Measurements from ENCODE around the gene ANP32E. TPM values are rescaled to one million over a fixed set of nuclear protein-coding genes. Genes with fewer than 3 reads are reported as not detected.

Gene ANP32E
- total RNA-seq, 2 experiments from 2014 or later, result 185 TPM

DNA sequence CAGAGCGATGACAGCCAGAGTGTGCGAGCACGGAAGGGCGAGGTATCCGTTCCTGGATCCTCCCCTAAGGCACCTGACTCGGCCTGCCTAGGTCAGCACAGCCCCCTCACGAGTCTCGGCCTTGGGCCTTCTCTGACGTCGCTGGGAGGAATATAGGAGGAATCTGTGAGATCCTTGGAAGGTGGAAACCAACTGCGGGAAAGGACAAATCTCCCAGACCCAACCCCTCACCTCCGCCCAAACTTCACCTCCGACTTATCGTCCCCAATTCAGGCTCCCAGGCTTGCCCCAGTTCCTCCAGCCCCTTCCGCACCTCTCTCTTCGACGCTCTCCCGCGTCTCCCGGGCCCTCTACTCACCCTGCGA is 32.4 kb upstream of the ANP32E start:
- Mint-ChIP-seq H3K27ac (peak overlapping the region; percentile 94), H3K36me3 (ENCODE audit: low read depth) (peaks cover 43% of the 10 kb centered on the region), H3K27me3 (no peaks in the 10 kb centered on the region), H3K4me3 (peak overlapping the region; percentile 91), H3K4me1 (peaks cover 38% of the 10 kb centered on the region), H3K9me3 (no peaks in the 10 kb centered on the region)
- peak; percentile 55 for DNase-seq
- POLR2A ChIA-PET, result interaction anchor here (0.8 to 3.0 kb wide), 16 partner anchors 8 to 381 kb away, joined by 3 to 27 read pairs (median 6); partner anchors contain the start of genes ANP32E, CA14, FALEC and PRPF3
- CTCF ChIA-PET, result interaction anchor here (3.1 kb wide), 1 partner anchor 12 kb away, joined by 20 read pairs; no protein-coding TSS in a partner anchor

DNA sequence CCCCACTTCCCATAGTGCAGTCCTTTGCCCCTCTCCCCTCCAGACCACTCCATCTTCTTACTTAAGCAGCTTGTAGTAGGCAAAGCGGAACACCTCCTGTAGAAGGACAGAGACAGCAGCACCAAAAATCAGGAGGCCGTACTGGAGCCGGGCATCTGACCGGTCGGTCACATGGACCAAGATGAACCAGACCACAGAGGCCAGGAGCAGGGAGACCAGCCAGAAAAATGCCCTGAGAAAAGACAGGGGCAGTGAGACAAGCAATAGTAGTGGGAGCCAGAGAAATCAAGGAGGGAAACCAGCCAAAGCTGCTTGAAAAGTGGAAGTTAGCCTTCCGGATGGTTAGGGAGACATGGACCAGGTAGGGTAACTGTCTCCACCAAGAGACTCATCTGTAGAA is 32.0 kb upstream of the ANP32E start:
- Mint-ChIP-seq H3K27ac (peak overlapping the region; percentile 94), H3K4me1 (peaks cover 38% of the 10 kb centered on the region), H3K36me3 (ENCODE audit: low read depth) (peaks cover 43% of the 10 kb centered on the region), H3K9me3 (no peaks in the 10 kb centered on the region), H3K4me3 (peak overlapping the region; percentile 91), H3K27me3 (no peaks in the 10 kb centered on the region)
- no peak for DNase-seq
- POLR2A ChIA-PET, result interaction anchor here (0.8 to 3.0 kb wide), 7 partner anchors 11 to 380 kb away, joined by 3 to 17 read pairs (median 6); partner anchors contain the start of genes FALEC, PRPF3 and RPRD2
- CTCF ChIA-PET, result interaction anchor here (3.1 kb wide), 1 partner anchor 12 kb away, joined by 20 read pairs; no protein-coding TSS in a partner anchor

DNA sequence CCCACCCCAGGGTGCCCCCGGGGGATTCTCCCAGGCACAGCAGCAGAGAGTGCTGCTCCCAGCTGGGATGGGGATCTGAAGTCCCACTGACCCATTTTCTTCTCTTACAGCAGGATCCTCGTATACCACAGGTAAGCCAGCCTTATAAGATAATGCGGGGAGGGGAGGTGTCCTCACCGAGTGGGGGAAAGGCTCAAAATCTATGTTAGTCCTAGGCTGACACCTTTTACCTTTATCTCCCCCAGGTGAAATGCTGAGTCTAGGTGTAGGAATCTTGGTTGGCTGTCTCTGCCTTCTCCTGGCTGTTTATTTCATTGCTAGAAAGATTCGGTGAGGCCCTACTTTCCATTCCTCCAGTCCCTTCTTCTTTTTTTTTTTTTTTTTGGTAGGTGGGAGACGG is 27.6 kb upstream of the ANP32E start:
- Mint-ChIP-seq H3K36me3 (ENCODE audit: low read depth) (peaks cover 39% of the 10 kb centered on the region), H3K27me3 (peaks cover 19% of the 10 kb centered on the region), H3K27ac (no peak overlapping the region), H3K4me3 (no peak overlapping the region), H3K4me1 (peaks cover 27% of the 10 kb centered on the region), H3K9me3 (no peaks in the 10 kb centered on the region)
- POLR2A ChIA-PET, result interaction anchor here (0.7 to 0.8 kb wide), 2 partner anchors 9 to 59 kb away, joined by 3 read pairs; partner anchors contain the start of gene C1orf54
- CTCF ChIA-PET, result interaction anchor here (0.7 to 1.3 kb wide), 3 partner anchors 8 to 276 kb away, joined by 3 to 4 read pairs (median 4); no protein-coding TSS in a partner anchor
- no peak for DNase-seq

DNA sequence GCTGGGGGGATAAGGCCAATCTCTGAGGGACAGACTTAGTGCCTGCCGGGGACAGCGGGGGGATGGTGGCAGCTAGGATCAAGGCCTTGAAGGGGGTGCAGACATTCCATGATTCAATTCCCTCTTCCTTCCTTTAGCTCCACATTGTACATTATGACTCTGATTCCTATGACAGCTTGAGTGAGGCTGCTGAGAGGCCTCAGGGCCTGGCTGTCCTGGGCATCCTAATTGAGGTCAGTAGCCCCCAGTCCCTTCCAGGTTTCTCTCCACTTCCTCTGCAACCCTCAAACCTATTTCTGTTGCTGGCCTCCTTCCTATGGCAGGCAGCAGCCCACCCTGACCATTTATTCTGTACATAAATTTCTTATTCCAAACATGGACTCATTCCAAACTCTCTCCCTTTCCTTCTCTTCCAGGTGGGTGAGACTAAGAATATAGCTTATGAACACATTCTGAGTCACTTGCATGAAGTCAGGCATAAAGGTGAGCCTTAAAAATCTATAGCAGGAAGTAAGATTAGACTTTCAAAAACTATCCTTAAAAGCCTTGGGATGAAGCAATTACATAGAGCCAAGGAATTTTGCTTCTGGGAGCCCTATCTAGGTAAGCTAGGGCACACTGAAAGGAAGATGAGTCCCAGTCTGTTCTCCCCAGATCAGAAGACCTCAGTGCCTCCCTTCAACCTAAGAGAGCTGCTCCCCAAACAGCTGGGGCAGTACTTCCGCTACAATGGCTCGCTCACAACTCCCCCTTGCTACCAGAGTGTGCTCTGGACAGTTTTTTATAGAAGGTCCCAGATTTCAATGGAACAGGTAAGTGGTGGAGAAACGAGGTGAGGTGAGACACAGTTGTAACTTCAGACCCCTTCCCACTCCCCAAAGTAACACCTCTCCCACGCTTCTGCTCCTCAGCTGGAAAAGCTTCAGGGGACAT is 26.7 kb upstream of the ANP32E start:
- ChIA-PET POLR2A (interaction anchor here (0.5 to 2.3 kb wide), 8 partner anchors 10 to 307 kb away, joined by 3 to 6 read pairs (median 3); partner anchors contain the start of gene C1orf54), CTCF (interaction anchor here (0.5 to 1.3 kb wide), 3 partner anchors 11 to 837 kb away, joined by 3 to 4 read pairs (median 4); no protein-coding TSS in a partner anchor)
- Mint-ChIP-seq H3K4me1 (peaks cover 23% of the 10 kb centered on the region), H3K9me3 (no peaks in the 10 kb centered on the region), H3K27ac (no peak overlapping the region), H3K27me3 (peaks cover 28% of the 10 kb centered on the region), H3K36me3 (ENCODE audit: low read depth) (peaks cover 31% of the 10 kb centered on the region), H3K4me3 (no peak overlapping the region)
- no peak for DNase-seq

DNA sequence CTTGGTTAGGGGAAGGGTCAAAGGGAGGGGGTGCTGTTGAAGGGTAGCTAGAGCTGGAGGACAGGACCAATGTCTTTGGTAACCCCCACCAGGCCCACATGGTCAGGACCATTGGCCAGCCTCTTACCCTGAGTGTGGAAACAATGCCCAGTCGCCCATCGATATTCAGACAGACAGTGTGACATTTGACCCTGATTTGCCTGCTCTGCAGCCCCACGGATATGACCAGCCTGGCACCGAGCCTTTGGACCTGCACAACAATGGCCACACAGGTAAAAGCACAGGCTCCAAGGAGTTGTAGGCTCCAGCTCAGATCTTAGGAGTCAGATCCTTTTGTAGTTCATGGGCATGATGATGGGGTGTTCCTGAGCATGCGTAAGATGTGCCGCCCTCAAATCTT is 25.5 kb upstream of the ANP32E start:
- no peak overlapping the region for H3K27ac Mint-ChIP-seq
- H3K27me3 Mint-ChIP-seq, result peaks cover 41% of the 10 kb centered on the region
- H3K4me3 Mint-ChIP-seq, result no peak overlapping the region
- H3K4me1 Mint-ChIP-seq, result peaks cover 18% of the 10 kb centered on the region
- ChIA-PET CTCF (interaction anchor here (1.2 kb wide), 1 partner anchor 13 kb away, joined by 3 read pairs; no protein-coding TSS in a partner anchor), POLR2A (interaction anchor here (1.2 to 2.3 kb wide), 4 partner anchors 11 to 26 kb away, joined by 3 to 6 read pairs (median 4); partner anchors contain the start of gene C1orf54)
- H3K36me3 Mint-ChIP-seq (ENCODE audit: low read depth), result peaks cover 18% of the 10 kb centered on the region
- no peaks in the 10 kb centered on the region for H3K9me3 Mint-ChIP-seq
- no peak for DNase-seq

DNA sequence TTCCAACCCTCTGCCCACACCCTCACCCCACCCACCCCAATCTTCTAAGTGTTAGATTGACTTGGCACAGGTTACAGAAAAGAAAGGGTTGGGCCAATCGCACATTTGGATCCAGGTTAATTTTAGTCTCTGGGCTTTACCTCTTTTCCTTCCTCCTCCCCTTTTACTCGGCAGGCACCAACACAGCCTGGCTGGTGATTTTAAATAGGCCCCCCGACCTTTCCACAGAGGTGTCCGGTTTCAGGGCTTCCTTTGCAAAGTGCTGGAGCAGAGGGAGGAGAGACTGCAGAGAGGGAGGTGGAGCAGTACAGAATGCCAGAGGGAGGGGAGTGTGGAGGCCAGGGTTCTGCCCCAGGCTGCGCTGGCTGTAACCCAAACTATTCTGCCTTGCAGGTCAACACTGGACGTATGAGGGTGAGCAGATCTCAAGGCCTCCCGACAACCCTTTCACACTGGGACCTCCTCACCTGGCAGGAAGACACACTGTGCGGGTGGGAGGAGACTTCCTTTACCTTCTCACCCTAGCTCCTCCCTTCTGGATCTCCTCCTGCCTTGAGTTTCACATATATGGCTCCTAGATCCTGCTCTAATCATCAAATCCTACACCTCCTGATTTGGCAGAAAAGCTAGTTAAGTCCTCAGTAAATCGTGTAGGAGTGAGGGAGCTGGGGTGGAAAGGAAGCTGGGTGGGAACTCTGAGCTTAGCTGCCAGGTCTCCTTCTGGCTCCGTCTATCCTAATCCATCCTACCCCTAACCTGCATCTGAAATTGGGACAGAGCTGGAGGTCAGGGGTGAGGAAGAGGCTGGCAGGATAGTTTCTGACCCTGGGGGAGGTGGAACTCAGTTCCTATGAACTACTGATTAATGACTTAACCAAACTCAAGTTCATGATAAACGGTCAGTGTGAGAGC is 24.1 kb upstream of the ANP32E start:
- peaks cover 4% of the 10 kb centered on the region for H3K36me3 Mint-ChIP-seq (ENCODE audit: low read depth)
- H3K4me1 Mint-ChIP-seq, result peaks cover 19% of the 10 kb centered on the region
- no peak overlapping the region for H3K27ac Mint-ChIP-seq
- H3K4me3 Mint-ChIP-seq, result no peak overlapping the region
- CTCF ChIA-PET, result interaction anchor here (1.2 kb wide), 1 partner anchor 12 kb away, joined by 3 read pairs; no protein-coding TSS in a partner anchor
- no peak for DNase-seq
- peaks cover 46% of the 10 kb centered on the region for H3K27me3 Mint-ChIP-seq
- POLR2A ChIA-PET, result interaction anchor here (0.9 to 2.3 kb wide), 4 partner anchors 9 to 23 kb away, joined by 3 to 6 read pairs (median 4); partner anchors contain the start of gene APH1A
- no peaks in the 10 kb centered on the region for H3K9me3 Mint-ChIP-seq

DNA sequence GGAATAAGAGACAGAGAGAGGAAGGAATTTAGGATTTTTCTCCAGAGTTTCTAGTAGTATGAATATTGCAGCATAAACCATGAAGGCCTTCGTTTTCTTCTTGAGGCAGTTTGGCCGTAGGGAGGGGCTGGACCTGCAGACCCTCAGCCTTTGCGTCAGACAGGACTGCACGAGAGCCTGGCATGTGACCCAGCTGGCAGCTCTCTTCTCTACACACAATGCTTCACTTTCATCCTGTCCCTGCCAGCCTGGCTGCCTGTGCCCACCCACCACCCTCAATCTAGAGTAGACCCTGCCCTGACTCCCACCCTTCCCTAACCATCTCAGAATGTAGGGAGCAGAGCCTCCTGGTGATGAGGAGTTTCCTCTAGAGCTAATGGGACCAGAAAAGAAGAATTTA is 23.3 kb upstream of the ANP32E start:
- no peak for DNase-seq
- Mint-ChIP-seq H3K4me1 (peaks cover 19% of the 10 kb centered on the region), H3K27ac (no peak overlapping the region), H3K9me3 (no peaks in the 10 kb centered on the region), H3K4me3 (no peak overlapping the region), H3K27me3 (peaks cover 46% of the 10 kb centered on the region), H3K36me3 (ENCODE audit: low read depth) (no peaks in the 10 kb centered on the region)
- CTCF ChIA-PET, result no interaction called here
- POLR2A ChIA-PET, result interaction anchor here (1.0 to 1.3 kb wide), 3 partner anchors 9 to 22 kb away, joined by 3 to 4 read pairs (median 4); partner anchors contain the start of gene APH1A

DNA sequence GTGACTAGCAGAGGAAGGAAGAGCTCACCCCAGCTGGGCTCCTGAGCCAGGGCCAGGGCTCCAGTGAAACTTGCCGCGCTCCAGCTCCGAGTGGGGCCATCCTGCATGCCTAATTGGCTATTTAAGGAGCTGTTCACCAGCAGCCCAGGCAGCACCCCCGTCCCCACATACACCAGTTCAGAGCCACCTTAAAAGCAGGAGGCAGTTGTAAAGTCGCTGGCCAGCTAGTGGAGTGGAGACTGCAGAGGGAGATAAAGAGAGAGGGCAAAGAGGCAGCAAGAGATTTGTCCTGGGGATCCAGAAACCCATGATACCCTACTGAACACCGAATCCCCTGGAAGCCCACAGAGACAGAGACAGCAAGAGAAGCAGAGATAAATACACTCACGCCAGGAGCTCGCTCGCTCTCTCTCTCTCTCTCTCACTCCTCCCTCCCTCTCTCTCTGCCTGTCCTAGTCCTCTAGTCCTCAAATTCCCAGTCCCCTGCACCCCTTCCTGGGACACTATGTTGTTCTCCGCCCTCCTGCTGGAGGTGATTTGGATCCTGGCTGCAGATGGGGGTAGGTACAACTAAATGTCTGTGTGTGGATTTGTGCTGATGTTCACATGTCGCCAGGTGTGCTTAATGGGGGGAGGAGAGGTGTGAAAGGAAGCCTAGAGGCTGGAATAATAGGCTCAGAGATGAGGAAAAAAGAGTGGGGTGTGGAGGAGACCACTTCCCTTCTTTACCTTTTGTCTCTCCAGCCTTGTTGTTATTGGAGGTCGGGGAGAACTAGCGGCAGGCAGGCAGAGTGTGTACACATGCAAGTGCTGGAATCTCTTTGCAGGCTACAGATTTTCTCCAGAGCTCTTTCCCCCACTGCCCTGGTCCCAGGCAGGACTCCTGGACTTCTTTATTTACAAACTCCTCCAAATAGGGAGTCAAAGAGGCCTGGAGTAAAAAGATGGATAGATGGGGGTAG is 22.0 kb upstream of the ANP32E start, which contains the start of gene CA14:
Gene CA14 (plus strand): TSS at position 151 of the 962 bp plus-strand sequence. CDS start 355 bp downstream, at position 506.
- no peak within 1 kb of the TSS for H3K4me3 Mint-ChIP-seq

DNA sequence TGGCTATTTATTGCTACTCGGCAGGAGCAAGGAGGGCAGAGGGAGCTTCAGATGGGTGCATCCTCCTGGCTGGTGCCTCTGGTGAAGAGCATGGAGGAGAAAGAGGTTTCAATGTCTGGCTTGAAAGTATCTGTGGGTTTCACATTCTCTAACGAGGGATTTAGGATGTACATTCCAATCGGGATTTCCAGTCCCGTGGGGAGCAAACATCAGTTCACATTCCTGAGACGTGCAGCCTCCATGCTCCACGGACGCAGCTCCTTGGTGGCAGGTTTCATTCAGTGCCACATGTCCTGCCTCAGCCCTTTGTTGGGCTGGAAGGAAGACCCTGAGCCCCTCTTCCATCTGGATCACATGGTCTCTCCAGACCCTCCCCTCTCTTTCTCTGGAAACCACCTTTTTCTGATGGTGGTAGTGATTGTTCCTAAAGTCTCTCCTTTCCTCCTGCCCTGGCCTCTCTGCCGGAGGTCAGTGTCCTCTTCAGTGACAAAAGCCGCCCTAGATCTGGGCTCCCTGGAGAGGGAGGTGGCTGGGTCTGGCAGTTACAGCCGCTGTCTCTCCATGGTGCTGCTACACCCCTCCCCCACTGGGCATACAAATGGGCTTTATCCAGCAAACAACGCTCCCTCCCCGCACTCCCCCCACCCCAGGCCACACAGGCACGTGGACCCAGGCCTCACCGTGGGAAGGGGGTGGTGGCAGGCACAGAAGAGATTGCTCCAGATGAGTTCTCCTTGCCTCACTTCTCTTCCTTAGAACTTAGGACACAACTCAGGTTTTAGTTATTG is 20.8 kb upstream of the ANP32E start:
- Mint-ChIP-seq H3K36me3 (ENCODE audit: low read depth) (no peaks in the 10 kb centered on the region), H3K27me3 (peaks cover 51% of the 10 kb centered on the region)
- POLR2A ChIA-PET, result interaction anchor here (0.9 to 1.8 kb wide), 13 partner anchors 9 to 305 kb away, joined by 3 to 10 read pairs (median 4); partner anchors contain the start of genes ANP32E, APH1A, C1orf54 and RPRD2

More for the DNA sequence above, 22.0 kb upstream of the ANP32E start, which contains the start of gene CA14:
- no peaks in the 10 kb centered on the region for H3K36me3 Mint-ChIP-seq (ENCODE audit: low read depth)
- H3K9me3 Mint-ChIP-seq, result no peaks in the 10 kb centered on the region
- H3K27ac Mint-ChIP-seq, result no peak within 1 kb of the TSS
- no peak for DNase-seq
- peaks cover 19% of the 10 kb centered on the region for H3K4me1 Mint-ChIP-seq
- ChIA-PET POLR2A (interaction anchor here (0.6 to 1.4 kb wide), 6 partner anchors 8 to 727 kb away, joined by 3 to 7 read pairs (median 3); partner anchors contain the start of genes ANP32E, APH1A and RPRD2), CTCF (interaction anchor here (5.6 kb wide), 1 partner anchor 22 kb away, joined by 63 read pairs; the partner anchor contains the start of gene CIART)
- H3K27me3 Mint-ChIP-seq, result peaks cover 51% of the 10 kb centered on the region

DNA sequence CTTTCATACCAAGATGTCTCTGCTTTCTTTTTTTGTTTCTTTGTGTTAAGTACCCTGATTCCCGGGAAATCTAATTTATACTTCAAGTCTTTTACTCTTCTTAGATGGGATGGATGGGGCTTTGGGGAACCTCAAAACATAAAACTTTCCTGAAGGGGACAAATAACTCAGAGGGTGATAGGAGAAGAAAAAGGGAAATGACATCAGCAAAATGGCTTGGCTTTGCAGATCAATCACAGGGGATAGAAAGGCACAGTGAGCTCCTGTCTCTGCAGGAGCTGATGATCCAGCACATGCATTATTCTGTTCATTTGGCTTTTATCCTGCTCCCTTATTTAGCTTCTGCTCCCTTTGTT is 20.3 kb upstream of the ANP32E start:
- ChIA-PET CTCF (interaction anchor here (0.7 to 5.6 kb wide), 32 partner anchors 8 to 739 kb away, joined by 3 to 63 read pairs (median 4); partner anchors contain the start of genes APH1A, CIART, FALEC and RPRD2), POLR2A (interaction anchor here (0.6 to 1.8 kb wide), 10 partner anchors 9 to 306 kb away, joined by 3 to 10 read pairs (median 4); partner anchors contain the start of genes APH1A, C1orf54 and RPRD2)
- Mint-ChIP-seq H3K27me3 (peaks cover 51% of the 10 kb centered on the region), H3K4me1 (peaks cover 19% of the 10 kb centered on the region), H3K27ac (no peak overlapping the region), H3K9me3 (no peaks in the 10 kb centered on the region), H3K36me3 (ENCODE audit: low read depth) (no peaks in the 10 kb centered on the region), H3K4me3 (peak overlapping the region; percentile 24)
- no peak for DNase-seq

More for the DNA sequence above, 20.8 kb upstream of the ANP32E start:
- Mint-ChIP-seq H3K4me1 (peaks cover 19% of the 10 kb centered on the region), H3K4me3 (no peak overlapping the region), H3K27ac (no peak overlapping the region), H3K9me3 (no peaks in the 10 kb centered on the region)
- no peak for DNase-seq
- CTCF ChIA-PET, result interaction anchor here (0.7 to 5.6 kb wide), 29 partner anchors 7 to 348 kb away, joined by 3 to 63 read pairs (median 4); partner anchors contain the start of genes APH1A, CIART, FALEC and RPRD2

All from activated CD4-positive, alpha-beta memory T cell treated with anti-CD3 and anti-CD28 coated beads, Interleukin-2, amount 10 ng/mL, durations not matched to agents 7 days and 5 days (primary cell).